Thoracic aorta (tissue), 2 donors: Measurements from ENCODE around the gene SLC23A2. TPM values are rescaled to one million over a fixed set of nuclear protein-coding genes. Genes with fewer than 3 reads are reported as not detected.

Experiments used
- ATAC-seq: fragments of 150-250 bp; one replicate; pipeline ENCODE4 v1.8.0; 2017; ENCODE audit warnings: low read depth; ENCODE audit not compliant: insufficient number of reproducible peaks, low FRiP score
- DNase-seq: peaks from one replicate; pipeline ENCODE4 v3.0.0-alpha.2; 2020; ENCODE audit warnings: low spot score
- H3K27ac ChIP-seq, 2 donors: fragments of 200-600 bp; sonication (generic); 1 replicate in 1 of 2; 2 replicates in 1 of 2; pipeline ENCODE4 v1.5.1; 2016; ENCODE audit warnings: mild to moderate bottlenecking in 2 of 2, moderate library complexity in 2 of 2
- H3K27me3 ChIP-seq: fragments of 200-600 bp; sonication (generic); replicated peaks from 2 replicates; pipeline ENCODE4 v1.6.0; 2016; ENCODE audit warnings: mild to moderate bottlenecking; ENCODE audit not compliant: insufficient read depth
- H3K36me3 ChIP-seq: fragments of 200-600 bp; sonication (generic); one replicate; pipeline ENCODE4 v1.5.1; 2016
- H3K4me1 ChIP-seq, 2 donors: fragments of 200-600 bp; sonication (generic); 1 replicate in 1 of 2; 2 replicates in 1 of 2; pipeline versions ENCODE4 v1.5.1 to v1.6.0; 2016; ENCODE audit warnings: low read depth in 2 of 2, mild to moderate bottlenecking in 1 of 2; ENCODE audit not compliant: control insufficient read depth in 1 of 2
- H3K4me3 ChIP-seq: fragments of 200-600 bp; sonication (generic); 2 replicates; pipeline ENCODE4 v1.5.1; 2016; ENCODE audit warnings: mild to moderate bottlenecking
- H3K9me3 ChIP-seq: fragments of 200-600 bp; sonication (generic); 2 replicates; pipeline ENCODE4 v1.5.1; 2016
- total RNA-seq, 2 donors: library from RNA; depleted of rRNA; stranded (reverse); fragments of >200 nt; gene quantifications; one replicate each; pipeline versions ENCODE4 v1.1.0 to v1.2.3, GENCODE V29; 2016
- TF ChIP-seq, protein P1 (sequence below): fragments of 200-600 bp; sonication (generic); IDR thresholded peaks from one replicate; pipeline ENCODE4 v1.5.1; 2019; ENCODE audit warnings: antibody characterized with exemption

The SLC23A2 gene
- total RNA-seq, 2 donors from 2014 or later = 32.1 to 51.9 TPM

DNA sequence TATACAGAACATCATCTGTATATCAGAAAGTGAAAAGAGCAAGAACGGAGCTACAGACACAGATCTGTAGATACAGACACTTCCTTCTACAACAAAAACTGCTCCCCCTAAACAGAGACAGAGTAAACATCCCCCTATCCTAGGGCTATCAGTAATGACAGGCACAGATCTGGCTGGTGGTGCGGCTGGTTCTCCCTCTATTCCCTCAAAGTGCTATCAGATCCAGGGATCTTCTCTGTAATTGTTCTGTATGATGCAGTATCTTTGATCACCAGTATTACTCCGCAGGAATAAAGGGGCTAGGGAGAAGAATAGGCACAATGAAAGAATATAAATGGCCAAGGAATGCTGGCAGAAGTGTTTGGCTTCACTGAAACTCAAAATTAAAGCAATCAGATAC is 80.7 kb downstream of the SLC23A2 start:
- no peaks in the 10 kb centered on the region for H3K27me3 ChIP-seq
- no peak overlapping the region for H3K4me3 ChIP-seq
- no peaks in the 10 kb centered on the region for H3K36me3 ChIP-seq
- H3K9me3 ChIP-seq = no peaks in the 10 kb centered on the region
- ATAC-seq (no peak), DNase-seq (no peak)
- TF ChIP-seq, protein P1, sequence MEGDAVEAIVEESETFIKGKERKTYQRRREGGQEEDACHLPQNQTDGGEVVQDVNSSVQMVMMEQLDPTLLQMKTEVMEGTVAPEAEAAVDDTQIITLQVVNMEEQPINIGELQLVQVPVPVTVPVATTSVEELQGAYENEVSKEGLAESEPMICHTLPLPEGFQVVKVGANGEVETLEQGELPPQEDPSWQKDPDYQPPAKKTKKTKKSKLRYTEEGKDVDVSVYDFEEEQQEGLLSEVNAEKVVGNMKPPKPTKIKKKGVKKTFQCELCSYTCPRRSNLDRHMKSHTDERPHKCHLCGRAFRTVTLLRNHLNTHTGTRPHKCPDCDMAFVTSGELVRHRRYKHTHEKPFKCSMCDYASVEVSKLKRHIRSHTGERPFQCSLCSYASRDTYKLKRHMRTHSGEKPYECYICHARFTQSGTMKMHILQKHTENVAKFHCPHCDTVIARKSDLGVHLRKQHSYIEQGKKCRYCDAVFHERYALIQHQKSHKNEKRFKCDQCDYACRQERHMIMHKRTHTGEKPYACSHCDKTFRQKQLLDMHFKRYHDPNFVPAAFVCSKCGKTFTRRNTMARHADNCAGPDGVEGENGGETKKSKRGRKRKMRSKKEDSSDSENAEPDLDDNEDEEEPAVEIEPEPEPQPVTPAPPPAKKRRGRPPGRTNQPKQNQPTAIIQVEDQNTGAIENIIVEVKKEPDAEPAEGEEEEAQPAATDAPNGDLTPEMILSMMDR = no peak
- H3K4me1 ChIP-seq = peaks cover 13 to 32% of the 10 kb centered on the region in 2 donors
- no peak overlapping the region for H3K27ac ChIP-seq

DNA sequence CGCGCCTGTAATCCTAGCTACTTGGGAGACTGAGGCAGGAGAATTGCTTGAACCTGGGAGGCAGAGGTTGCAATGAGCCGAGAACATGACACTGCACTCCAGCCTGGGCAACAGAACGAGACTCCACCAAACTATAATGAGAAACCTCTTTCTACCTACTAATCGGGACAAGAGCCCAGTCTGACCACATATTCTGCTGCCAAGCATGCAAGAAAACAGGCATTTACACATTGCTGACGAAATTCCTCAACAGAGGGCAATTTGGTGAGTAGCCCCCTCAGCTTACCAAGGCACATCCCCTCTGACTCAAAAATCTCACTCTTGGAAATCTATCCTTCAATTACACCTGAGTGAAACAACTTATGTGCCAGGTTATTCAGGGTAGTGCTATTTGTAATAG is 81.2 kb downstream of the SLC23A2 start:
- Histone ChIP-seq H3K4me3 (no peak overlapping the region), H3K9me3 (no peaks in the 10 kb centered on the region), H3K27me3 (no peaks in the 10 kb centered on the region), H3K4me1 (peaks cover 10 to 32% of the 10 kb centered on the region in 2 donors), H3K27ac (no peak overlapping the region), H3K36me3 (no peaks in the 10 kb centered on the region)
- TF ChIP-seq, protein P1 = no peak
- ATAC-seq (no peak), DNase-seq (no peak)

DNA sequence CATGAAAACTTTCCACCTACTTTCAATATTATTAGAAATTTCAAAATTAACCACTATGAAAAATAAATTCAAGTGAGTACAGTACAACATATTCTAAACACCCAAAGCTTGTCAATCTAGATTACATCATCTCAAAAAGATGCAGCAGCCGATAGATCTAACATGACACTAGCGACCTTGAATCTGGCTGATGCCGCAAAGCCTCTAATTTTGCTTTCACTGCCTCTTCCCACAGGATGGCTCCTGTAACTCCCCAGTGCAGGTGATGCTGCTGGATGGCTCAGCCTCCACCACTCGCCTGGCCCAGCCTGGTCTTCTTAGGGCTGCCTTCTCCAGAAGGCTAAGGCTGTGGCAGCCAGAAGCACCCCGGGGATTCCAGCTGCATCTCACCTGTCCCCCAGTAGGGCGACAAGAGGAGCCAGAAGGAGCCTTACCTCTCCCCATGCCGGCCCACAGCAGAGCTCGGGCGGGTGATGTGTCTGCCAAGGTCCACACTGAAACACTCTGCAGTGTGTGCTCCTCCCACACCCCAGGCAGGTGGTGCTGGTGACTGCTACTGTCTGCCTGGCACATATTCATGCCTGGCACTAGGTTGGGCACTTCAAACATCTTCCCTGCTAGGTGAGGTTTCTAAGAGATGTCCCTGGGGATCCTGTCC is 82.1 kb downstream of the SLC23A2 start:
- Histone ChIP-seq H3K27ac (no peak overlapping the region), H3K4me3 (no peak overlapping the region), H3K4me1 (peaks cover 10 to 32% of the 10 kb centered on the region in 2 donors), H3K36me3 (no peaks in the 10 kb centered on the region), H3K9me3 (no peaks in the 10 kb centered on the region), H3K27me3 (no peaks in the 10 kb centered on the region)
- ATAC-seq (no peak), DNase-seq (no peak)
- TF ChIP-seq, protein P1 = no peak

DNA sequence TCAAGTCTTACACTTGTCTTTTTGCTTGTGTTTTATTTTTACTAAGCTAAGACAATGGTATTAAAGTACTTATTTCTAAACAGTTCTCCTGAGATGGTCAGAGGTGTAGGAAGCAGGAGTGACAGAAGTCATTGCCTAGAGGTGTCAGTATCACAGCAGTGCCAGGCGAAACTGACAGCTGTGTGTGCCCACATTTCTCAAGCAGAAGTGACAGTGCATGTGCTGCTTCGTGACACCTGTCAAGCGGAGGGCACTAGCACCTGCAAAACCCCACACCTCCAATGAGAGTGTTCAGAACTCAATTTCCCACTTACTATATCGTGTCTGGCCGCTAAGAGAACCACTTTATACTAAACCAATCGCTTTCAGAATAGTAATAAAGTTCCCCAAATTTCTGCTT is 82.8 kb downstream of the SLC23A2 start:
- DNase-seq (no peak), ATAC-seq (no peak)
- Histone ChIP-seq H3K9me3 (no peaks in the 10 kb centered on the region), H3K27ac (peak overlapping the region in 1 of 2 donors; percentile 50), H3K4me1 (peaks cover 10 to 32% of the 10 kb centered on the region in 2 donors), H3K4me3 (no peak overlapping the region), H3K27me3 (no peaks in the 10 kb centered on the region), H3K36me3 (no peaks in the 10 kb centered on the region)
- TF ChIP-seq, protein P1 = no peak

DNA sequence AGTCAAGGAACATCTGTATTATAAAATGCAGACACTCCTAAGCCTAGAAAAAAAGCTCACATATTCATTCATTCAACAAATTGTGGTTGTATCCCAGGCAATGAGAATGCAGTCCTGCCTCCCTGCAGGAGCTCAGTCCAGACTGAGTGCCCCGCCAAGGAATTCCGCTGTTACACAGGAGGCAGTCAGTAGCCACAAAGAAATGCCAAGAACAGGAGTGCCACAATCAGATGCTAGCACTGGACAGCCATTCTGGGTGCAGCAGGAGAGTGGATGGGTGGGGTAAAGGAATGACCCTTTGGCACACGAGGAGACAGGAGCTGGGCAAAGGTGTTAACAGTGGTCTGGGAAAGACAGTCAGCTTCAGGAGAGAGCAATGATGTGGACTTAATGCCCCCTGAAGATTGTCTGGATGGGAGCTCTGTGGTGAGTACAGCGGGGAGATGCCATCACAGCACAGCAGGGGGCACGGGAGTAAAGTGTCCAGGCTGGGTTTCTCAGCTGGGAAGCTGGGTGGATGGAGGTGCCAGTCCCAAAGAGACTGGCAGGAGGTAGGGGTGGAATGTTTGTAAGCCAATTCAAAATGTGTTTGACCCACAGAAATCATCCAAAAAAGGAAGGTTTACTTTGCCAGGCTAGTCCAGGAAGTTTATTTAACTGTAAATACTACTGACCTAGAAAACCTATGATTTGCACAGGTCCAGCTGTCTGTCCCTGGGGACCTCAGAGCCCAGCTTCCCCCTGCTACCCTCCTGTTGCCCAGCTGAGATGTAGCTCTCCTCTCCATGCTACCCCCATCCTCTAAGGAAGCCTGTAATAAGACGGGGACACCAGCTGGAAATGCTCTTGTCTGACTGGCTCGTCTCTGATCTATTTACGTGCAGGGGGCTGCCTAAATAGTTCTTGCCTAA is 84.1 kb downstream of the SLC23A2 start:
- DNase-seq = no peak
- peaks cover 10 to 32% of the 10 kb centered on the region in 2 donors for H3K4me1 ChIP-seq
- H3K27ac ChIP-seq = peak overlapping the region; percentile 35 to 50
- TF ChIP-seq, protein P1 = peak; percentile 36
- H3K4me3 ChIP-seq = peak overlapping the region; percentile 15
- H3K9me3 ChIP-seq = no peaks in the 10 kb centered on the region
- H3K27me3 ChIP-seq = no peaks in the 10 kb centered on the region
- H3K36me3 ChIP-seq = no peaks in the 10 kb centered on the region
- no peak for ATAC-seq
